CMK (cell line): ENCODE measurements around the gene CHTF8.

Experiments used
- DNase-seq: peaks from one replicate; pipeline ENCODE4 v3.0.0-alpha.2; 2010; ENCODE audit warnings: low read depth

CHTF8 gene

GRCh38 chr16:69085032-69085695 is 47.2 kb downstream of the CHTF8 start:
- no peak for DNase-seq

GRCh38 chr16:69084289-69084688 is 48.1 kb downstream of the CHTF8 start:
- no peak for DNase-seq

GRCh38 chr16:69083306-69083941 is 49.0 kb downstream of the CHTF8 start:
- DNase-seq: no peak

- DNase-seq: no peak
These were observed 52.7 kb downstream of the CHTF8 start for GRCh38 chr16:69079697-69080096.

- DNase-seq: no peak
These were observed 54.3 kb downstream of the CHTF8 start for GRCh38 chr16:69078073-69078472.

GRCh38 chr16:69077251-69077650 is 55.1 kb downstream of the CHTF8 start:
- no peak for DNase-seq

- no peak for DNase-seq
These were observed 59.1 kb downstream of the CHTF8 start for GRCh38 chr16:69073181-69073702.

- no peak for DNase-seq
These were observed 59.8 kb downstream of the CHTF8 start for GRCh38 chr16:69072640-69072974.

GRCh38 chr16:69071036-69071435 is 61.4 kb downstream of the CHTF8 start:
- no peak for DNase-seq

- DNase-seq: no peak
These were observed 62.9 kb downstream of the CHTF8 start for GRCh38 chr16:69069504-69069903.
